ENCODE results near the gene CRLF1.

CRLF1 gene, protein sequence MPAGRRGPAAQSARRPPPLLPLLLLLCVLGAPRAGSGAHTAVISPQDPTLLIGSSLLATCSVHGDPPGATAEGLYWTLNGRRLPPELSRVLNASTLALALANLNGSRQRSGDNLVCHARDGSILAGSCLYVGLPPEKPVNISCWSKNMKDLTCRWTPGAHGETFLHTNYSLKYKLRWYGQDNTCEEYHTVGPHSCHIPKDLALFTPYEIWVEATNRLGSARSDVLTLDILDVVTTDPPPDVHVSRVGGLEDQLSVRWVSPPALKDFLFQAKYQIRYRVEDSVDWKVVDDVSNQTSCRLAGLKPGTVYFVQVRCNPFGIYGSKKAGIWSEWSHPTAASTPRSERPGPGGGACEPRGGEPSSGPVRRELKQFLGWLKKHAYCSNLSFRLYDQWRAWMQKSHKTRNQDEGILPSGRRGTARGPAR
- 0 to 0.13 reads per million in 2 donors for total RNA-seq

DNA sequence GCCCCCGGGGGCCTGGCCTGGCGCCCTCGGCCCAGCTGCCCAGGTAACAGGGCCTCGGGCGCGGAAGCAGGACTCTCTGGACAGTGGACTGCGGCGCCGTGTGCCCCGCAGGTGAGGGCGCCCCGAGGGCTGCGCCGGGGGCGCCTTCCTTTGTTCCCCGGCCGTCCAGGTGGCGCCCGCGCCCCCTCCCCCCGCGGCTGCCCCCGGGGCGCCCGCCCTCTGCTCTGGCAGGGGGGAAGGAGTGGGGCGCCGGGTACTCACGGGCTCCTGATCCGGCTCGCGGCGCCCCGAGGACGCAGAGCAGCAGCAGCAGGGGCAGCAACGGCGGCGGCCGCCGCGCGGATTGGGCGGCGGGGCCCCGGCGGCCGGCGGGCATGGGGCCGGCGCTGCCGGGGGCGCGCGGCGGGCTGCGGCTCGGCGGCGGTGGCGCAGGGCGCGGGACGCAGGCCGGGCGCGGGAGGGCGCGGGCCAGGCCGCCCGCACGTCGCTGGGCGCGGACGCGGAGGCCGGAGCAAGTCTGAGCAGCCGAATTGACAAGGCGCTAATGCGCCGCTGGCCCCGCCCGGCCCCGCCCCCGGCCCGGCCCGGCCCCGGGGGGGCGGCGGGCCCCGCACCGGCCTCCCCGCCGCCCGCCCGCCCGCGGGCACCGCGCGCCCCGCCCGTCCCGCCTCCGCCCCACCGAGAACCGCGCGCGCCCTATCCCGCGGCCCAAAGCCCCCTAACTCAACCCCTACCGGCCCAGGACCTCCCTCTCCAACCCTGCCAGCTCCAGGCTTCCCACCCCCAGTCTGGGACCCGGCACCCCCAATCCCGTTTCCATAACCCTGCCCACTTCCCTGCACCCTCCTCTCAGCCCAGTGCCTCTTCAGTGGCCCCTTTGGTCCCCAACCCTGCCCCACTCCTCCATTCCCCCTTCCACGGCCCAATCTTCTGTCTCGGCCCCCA, at the start of gene CRLF1:
TSS of gene CRLF1 (minus strand) at position 519 of the 945 bp plus-strand sequence. CDS start at position 376, 143 bp downstream.
- DNase-seq = no peak

GRCh38 chr19:18655173-18655844, 48.7 kb upstream of the CRLF1 start:
- no peak for DNase-seq

GRCh38 chr19:18654469-18654868, 47.9 kb upstream of the CRLF1 start:
- DNase-seq = no peak

DNA sequence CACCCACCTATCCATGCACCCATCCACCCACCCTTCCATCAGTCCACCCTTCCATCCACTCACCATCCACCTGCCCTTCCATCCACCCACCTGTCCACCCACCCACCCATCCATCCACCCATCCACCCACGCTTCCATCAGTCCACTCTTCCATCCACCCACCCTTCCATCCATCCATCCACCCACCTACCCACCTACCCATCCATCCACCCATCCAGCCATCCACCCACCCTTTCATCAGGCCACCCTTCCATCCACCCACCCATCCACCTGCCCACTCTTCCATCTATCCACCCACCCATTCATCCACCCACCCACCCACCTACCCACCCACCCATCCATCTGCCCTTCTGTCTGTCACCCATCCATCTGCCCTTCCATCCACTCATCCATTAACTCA, 47.3 kb upstream of the CRLF1 start:
- no peak for DNase-seq

- DNase-seq = no peak
Measured at GRCh38 chr19:18651733-18652132, 45.1 kb upstream of the CRLF1 start.

GRCh38 chr19:18651300-18651699, 44.7 kb upstream of the CRLF1 start:
- no peak for DNase-seq

- DNase-seq = no peak
Measured at GRCh38 chr19:18650468-18651041, 44.0 kb upstream of the CRLF1 start.

DNA sequence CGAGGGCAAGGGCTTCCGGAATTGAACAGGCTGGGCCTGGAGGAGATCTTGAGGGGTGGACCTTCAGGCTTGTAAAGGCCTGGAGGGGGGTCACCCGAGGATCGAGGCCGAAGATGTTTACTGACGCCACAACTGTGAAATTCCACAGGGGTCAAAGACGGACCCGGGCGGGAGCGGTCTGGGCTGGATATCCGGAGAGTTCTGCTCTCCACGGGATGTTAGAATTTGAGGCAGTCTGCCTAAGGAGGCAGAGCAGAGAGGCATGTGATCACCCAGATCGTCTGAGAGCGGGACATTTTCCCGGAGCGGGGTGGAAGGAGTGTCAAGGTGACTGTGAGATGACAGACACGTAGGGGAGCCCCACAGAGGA, 43.4 kb upstream of the CRLF1 start:
- no peak for DNase-seq

DNA sequence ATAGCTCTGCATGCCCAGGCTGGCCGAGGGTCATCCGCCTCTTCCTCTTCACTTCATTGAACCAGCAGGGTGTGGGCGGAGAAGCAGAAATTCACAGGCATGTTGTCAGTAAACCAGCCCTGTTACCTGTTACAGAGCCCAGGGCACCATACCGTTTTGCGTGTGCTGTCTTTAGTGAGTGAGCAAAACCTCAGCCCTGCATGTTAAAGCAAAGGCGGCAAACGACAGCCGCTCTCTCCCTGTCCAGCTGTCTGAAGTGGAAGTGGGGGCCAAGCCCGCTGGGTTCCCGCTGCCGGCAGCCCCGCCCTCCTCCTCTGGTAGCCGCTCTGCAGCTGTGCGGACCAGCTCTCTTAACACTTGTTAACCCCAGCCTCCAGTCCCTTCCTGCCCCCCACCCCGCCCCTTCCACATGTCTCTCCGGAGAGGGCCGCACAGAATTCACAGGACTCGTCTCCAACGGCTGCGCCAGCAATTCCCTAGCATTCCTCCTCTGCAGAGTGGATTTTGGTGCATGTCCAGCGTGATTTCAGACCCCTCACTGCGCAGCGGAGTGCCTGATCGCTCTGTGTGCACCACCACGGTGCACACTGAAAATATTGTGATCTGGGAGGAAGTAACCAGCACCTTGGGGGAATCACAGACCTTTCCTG, 42.9 kb upstream of the CRLF1 start:
- no peak for DNase-seq

- DNase-seq = no peak
Measured at GRCh38 chr19:18648973-18649315, 42.3 kb upstream of the CRLF1 start.

GRCh38 chr19:18647807-18648206, 41.2 kb upstream of the CRLF1 start:
- no peak for DNase-seq

DNA sequence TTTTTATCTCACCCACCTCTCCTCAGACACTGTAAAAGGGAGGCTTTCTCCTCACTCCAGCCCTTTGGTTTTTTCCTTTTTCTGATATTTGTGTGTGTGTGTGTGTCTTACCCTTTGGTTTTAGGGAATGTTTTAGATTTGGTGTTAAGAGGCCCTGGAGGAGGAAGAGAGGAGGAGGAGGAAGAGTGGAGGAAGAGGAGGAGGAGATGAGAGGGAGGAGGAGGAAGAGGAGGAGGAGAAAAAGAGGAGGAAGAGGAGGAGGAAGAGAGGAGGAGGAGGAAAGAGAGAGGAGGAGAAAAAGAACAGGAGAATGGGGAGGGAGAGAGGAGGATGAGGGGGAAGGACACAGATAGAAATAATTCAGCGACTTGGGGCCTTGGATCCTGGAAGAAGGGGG, 40.8 kb upstream of the CRLF1 start:
- no peak for DNase-seq

DNA sequence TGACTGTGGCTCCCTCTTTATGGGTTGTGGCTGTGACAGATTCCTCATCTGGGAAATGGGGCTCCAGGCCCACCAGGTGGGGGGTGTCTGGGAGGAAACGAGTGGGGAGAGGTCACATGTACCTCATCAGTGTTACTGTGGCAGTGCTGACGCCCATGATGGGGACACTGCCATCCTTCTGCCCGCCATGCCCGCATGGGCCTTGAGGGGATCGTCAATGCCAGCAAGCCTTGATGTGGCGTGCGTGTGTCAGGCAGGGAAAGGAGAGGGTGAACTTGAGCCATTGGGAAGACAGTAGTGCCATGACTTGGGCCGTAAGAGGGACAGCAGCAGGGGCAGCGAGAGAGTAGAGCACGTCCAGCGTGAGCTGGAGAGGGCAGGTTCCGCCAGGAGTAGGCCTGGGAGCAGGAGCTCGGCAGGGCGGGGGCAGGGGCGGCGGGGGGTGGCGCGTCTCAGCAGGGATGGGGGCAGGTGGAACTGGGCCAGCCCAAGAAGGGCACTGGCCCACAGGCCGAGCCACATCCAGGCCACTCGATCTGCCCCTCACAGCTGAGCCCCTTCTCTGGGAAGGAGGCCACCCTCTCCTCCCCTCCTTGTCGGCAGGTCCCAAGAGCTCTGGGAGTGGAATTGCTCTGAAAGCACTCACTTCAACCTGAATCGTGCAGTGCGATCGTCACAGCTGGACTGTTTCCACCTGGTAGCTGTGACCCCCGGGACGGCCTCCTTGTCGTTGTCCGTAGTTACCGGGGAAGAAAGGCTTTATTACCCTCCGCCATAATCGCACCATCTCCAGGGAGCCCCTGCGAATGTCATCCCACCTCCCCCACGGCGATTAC, 40.2 kb upstream of the CRLF1 start:
- DNase-seq = no peak

DNA sequence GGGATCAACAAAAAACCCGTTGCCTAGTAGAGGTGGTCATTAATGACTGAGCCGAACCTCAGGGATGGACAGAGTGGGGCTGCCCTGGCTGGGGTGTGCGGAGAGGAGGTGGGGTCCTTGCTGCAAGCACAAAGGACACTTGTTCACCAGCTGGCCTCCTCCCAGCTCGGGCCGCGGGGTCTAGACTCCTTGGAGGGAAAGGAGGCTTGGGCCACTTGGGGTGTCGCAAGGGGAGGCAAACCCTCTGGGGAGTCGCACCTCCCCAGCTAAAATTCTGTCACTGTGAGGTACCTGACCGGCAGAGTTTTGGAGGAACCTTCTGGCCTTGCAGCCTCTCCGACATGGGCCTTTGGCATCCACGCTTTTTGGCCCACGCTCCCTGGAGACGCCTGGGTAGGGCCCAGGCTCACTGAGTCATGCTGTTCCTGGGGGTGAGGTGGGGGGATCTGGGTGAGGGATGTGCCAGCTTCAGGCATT, 38.5 kb upstream of the CRLF1 start:
- no peak for DNase-seq

DNA sequence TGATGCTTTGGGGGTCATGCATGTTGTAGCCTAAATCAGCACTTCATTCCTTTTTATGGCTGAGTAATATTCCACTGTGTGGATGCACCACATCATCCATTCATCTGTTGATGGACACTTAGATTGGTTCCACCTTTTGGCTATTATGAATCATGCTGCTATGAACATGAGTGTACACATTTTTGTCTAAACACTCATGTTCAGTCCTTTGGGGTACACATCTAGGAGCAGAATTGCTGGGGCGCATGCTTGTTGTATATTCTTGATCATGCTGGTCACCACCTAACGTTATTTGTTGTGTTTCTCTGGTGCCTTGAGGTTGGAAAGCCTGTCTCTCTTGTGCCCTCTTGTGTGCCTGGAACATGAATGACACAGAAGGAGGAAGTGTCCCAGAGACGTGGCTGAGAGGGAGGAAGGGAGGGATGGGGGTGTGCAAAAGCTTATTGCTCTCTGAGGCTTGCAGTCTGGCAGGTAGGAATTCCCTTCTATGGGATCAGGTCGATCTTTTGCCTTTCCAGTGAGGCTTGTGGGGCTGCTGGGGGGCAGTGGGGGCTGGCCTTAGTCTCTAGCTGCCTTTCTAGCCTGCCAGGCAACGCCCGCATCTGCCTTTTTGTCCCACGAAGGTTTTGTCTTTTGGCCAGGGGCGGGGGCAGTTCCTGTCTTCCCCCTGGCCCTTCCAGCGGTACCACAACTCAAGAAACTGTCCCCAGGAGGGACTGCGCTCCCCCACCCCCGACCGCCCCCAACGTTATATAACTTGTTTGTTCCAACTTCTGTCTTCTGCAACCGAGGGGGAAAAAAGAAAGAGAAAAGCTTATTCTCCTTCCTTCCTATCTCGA, 37.8 kb upstream of the CRLF1 start:
- DNase-seq = no peak

GRCh38 chr19:18639706-18640243, 33.2 kb upstream of the CRLF1 start:
- no peak for DNase-seq

- no peak for DNase-seq
Measured at GRCh38 chr19:18637673-18638630, 31.4 kb upstream of the CRLF1 start.

DNA sequence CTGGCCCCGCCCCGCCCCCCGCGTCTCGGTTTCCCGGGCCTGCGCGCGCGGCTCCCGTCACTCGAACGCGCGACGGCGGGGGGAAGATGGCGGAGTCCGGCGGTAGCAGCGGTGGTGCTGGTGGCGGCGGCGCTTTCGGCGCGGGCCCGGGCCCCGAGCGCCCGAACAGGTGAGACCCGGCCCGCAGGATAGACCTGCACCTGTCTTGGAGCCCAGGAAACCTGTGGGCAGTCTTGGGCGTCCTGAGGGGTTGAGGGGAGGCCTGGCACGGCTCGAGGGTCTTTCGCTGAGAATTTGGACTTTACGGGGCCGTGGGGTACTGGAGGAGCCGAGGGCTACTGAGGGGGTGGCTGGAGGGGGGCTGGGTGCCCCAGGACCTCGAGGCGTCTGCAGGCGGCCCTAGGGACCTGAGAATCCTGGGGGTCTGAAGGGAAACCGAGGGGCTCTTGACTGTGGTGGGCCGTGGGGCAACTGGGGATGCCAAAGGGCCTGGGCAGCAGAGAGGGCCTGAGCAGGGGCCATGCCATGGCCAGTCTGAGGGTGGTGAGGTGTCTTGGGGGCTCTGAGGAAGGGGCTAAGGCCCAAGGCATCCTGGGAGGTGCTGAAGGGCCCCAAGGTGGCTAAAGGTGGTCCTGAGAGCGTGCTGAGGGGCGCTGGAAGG, 30.5 kb upstream of the CRLF1 start, which contains the start of gene KLHL26:
TSS of gene KLHL26 (plus strand) at position 60 of the 661 bp plus-strand sequence. CDS start at position 87, 27 bp downstream.
- DNase-seq = no peak

All from activated gamma-delta T cell (primary cell).